Esophagus muscularis mucosa (tissue), 4 donors: ENCODE measurements around the gene AAK1. TPM values are rescaled to one million over a fixed set of nuclear protein-coding genes. Genes with fewer than 3 reads are reported as not detected.
"Not testable (repeated sequence)": the region's sequence is repeated elsewhere in the genome, so short reads cannot be mapped to it uniquely, and the experiment has no call there.

Source experiments
- DNase-seq: peaks from one replicate; pipeline ENCODE4 v3.0.0-alpha.2; 2017; ENCODE audit errors: extremely low spot score
- H3K27ac ChIP-seq, 4 donors: fragments of 200-600 bp; sonication (generic); replicated peaks in 1 of 4; 1 replicate in 3 of 4; 2 replicates in 1 of 4; pipeline ENCODE4 v1.5.1; 2016 to 2019; ENCODE audit warnings: mild to moderate bottlenecking in 1 of 4
- H3K27me3 ChIP-seq, 4 donors: fragments of 200-600 bp; sonication (generic); one replicate each; pipeline versions ENCODE4 v1.5.1 to v1.6.0; 2016 to 2019
- H3K36me3 ChIP-seq, 4 donors: fragments of 200-600 bp; sonication (generic); one replicate each; pipeline ENCODE4 v1.5.1; 2016 to 2019
- H3K4me1 ChIP-seq, 4 donors: fragments of 200-600 bp; sonication (generic); one replicate each; pipeline ENCODE4 v1.5.1; 2016 to 2019
- H3K4me3 ChIP-seq, 4 donors: fragments of 200-600 bp; sonication (generic); 1 replicate in 2 of 4; 2 replicates in 2 of 4; pipeline ENCODE4 v1.5.1; 2016 to 2019; ENCODE audit warnings: mild to moderate bottlenecking in 4 of 4, moderate library complexity in 1 of 4
- H3K9me3 ChIP-seq, 4 donors: fragments of 200-600 bp; sonication (generic); 1 replicate in 3 of 4; 2 replicates in 1 of 4; pipeline ENCODE4 v1.5.1; 2016 to 2019
- CTCF ChIP-seq, 3 experiments: fragments of 200-600 bp in 2 of 3; fragments of 450-650 bp in 1 of 3; sonication (generic) in 2 of 3; IDR thresholded peaks; one replicate each; pipeline ENCODE4 v1.5.1; 2017 to 2019; ENCODE audit warnings: antibody characterized with exemption in 3 of 3, mild to moderate bottlenecking in 2 of 3, moderate library complexity in 1 of 3
- EP300 ChIP-seq: sonication (generic); formaldehyde crosslinking; IDR thresholded peaks from one replicate; pipeline ENCODE4 v1.6.1; 2017; ENCODE audit warnings: antibody characterized with exemption
- POLR2A ChIP-seq: fragments of 450-650 bp; IDR thresholded peaks from one replicate; pipeline ENCODE4 v1.6.1; 2017; ENCODE audit warnings: antibody characterized with exemption, moderate library complexity, mild to moderate bottlenecking, low read depth
- POLR2AphosphoS5 ChIP-seq, 2 donors: sonication (generic); formaldehyde crosslinking; IDR thresholded peaks; one replicate each; pipeline ENCODE4 v1.6.1; 2017; ENCODE audit warnings: antibody characterized with exemption in 2 of 2
- whole genome bisulfite sequencing: methylation state at CpG from one replicate; pipeline ENCODE4 v1.1.5; 2018; 5-methylcytosine and 5-hydroxymethylcytosine counted together
- intact Hi-C: fragments of 100-400 bp; cut with DNase I; formaldehyde crosslinking; loops from one replicate; pipeline ENCODE4 v1.15.1; 2023
- total RNA-seq, 4 donors: library from RNA; depleted of rRNA; stranded (reverse); fragments of >200 nt; gene quantifications; one replicate each; pipeline versions ENCODE4 v1.1.0 to v1.2.1, GENCODE V29; 2016

The AAK1 gene
- total RNA-seq, 4 donors from 2014 or later = 27.8 to 53.2 (median 41.9) TPM

- H3K27me3 ChIP-seq = no peaks in the 10 kb centered on the region
- DNase-seq = no peak
- H3K4me1 ChIP-seq = no peaks in the 10 kb centered on the region
- H3K4me3 ChIP-seq = no peak overlapping the region
- H3K36me3 ChIP-seq = no peaks in the 10 kb centered on the region
- TF ChIP-seq EP300 = no peak
- no peak for TF ChIP-seq POLR2A
- no peak for TF ChIP-seq POLR2AphosphoS5 (IDR thresholded peaks at IDR 0.05)
- TF ChIP-seq CTCF (IDR thresholded peaks at IDR 0.05) = no peak
- peaks cover 0 to 5% (median 0%) of the 10 kb centered on the region in 4 donors for H3K9me3 ChIP-seq
- 88% methylated on average over 5 of the region's 5 CpGs for WGBS
- H3K27ac ChIP-seq = no peak overlapping the region
- intact Hi-C loops = no loop called here
Observed at GRCh38 chr2:69668598-69668997, 25.1 kb upstream of the AAK1 start.

- WGBS = 92% methylated on average over 7 of the region's 7 CpGs
- Histone ChIP-seq H3K27me3 (no peaks in the 10 kb centered on the region), H3K4me1 (no peaks in the 10 kb centered on the region), H3K36me3 (no peaks in the 10 kb centered on the region), H3K4me3 (no peak overlapping the region), H3K27ac (no peak overlapping the region), H3K9me3 (peaks cover 0 to 5% (median 0%) of the 10 kb centered on the region in 4 donors)
- no peak for TF ChIP-seq POLR2A
- TF ChIP-seq EP300 = no peak
- TF ChIP-seq CTCF (IDR thresholded peaks at IDR 0.05) = no peak
- TF ChIP-seq POLR2AphosphoS5 (IDR thresholded peaks at IDR 0.05) = no peak
- DNase-seq = no peak
- intact Hi-C loops = no loop called here
Observed at GRCh38 chr2:69667805-69668382, 24.4 kb upstream of the AAK1 start.

- no peaks in the 10 kb centered on the region for H3K36me3 ChIP-seq
- H3K27ac ChIP-seq = no peak overlapping the region
- no peak overlapping the region for H3K4me3 ChIP-seq
- 94% methylated on average over 9 of the region's 9 CpGs for WGBS
- no peak for DNase-seq
- no peaks in the 10 kb centered on the region for H3K9me3 ChIP-seq
- no peak for TF ChIP-seq POLR2A
- no peak for TF ChIP-seq POLR2AphosphoS5 (IDR thresholded peaks at IDR 0.05)
- TF ChIP-seq CTCF (IDR thresholded peaks at IDR 0.05) = no peak
- no peak for TF ChIP-seq EP300
- no peaks in the 10 kb centered on the region for H3K27me3 ChIP-seq
- no peaks in the 10 kb centered on the region for H3K4me1 ChIP-seq
- intact Hi-C loops = no loop called here
Observed at GRCh38 chr2:69665152-69665551, 21.6 kb upstream of the AAK1 start.

- H3K27ac ChIP-seq = no peak overlapping the region
- WGBS = 74% methylated on average over 3 of the region's 3 CpGs
- H3K27me3 ChIP-seq = no peaks in the 10 kb centered on the region
- intact Hi-C loops = no loop called here
- no peak for DNase-seq
- TF ChIP-seq CTCF (IDR thresholded peaks at IDR 0.05) = no peak
- no peak for TF ChIP-seq EP300
- TF ChIP-seq POLR2AphosphoS5 (IDR thresholded peaks at IDR 0.05) = no peak
- no peak for TF ChIP-seq POLR2A
- no peaks in the 10 kb centered on the region for H3K36me3 ChIP-seq
- H3K9me3 ChIP-seq = no peaks in the 10 kb centered on the region
- H3K4me3 ChIP-seq = no peak overlapping the region
- peaks cover 0 to 3% (median 0%) of the 10 kb centered on the region in 4 donors for H3K4me1 ChIP-seq
Observed at GRCh38 chr2:69663860-69664259, 20.3 kb upstream of the AAK1 start.

GRCh38 chr2:69662547-69662946 is 19.0 kb upstream of the AAK1 start:
- H3K4me3 ChIP-seq, H3K9me3 ChIP-seq, intact Hi-C loops, H3K4me1 ChIP-seq, H3K27me3 ChIP-seq, DNase-seq, H3K36me3 ChIP-seq, H3K27ac ChIP-seq: not testable (repeated sequence)
- 98% methylated on average over 2 of the region's 2 CpGs for WGBS
